C4-2B (cell line): ENCODE measurements around the gene ELMO3.

Experiments
- ZFX ChIP-seq: fragments of 450-650 bp; IDR thresholded peaks from 2 replicates; pipeline ENCODE4 v1.6.1; 2017
- TF ChIP-seq, protein P1 (sequence below): fragments of 450-650 bp; conservative IDR thresholded peaks from 2 replicates; pipeline ENCODE4 v1.5.1; 2017; ENCODE audit warnings: mild to moderate bottlenecking

DNA sequence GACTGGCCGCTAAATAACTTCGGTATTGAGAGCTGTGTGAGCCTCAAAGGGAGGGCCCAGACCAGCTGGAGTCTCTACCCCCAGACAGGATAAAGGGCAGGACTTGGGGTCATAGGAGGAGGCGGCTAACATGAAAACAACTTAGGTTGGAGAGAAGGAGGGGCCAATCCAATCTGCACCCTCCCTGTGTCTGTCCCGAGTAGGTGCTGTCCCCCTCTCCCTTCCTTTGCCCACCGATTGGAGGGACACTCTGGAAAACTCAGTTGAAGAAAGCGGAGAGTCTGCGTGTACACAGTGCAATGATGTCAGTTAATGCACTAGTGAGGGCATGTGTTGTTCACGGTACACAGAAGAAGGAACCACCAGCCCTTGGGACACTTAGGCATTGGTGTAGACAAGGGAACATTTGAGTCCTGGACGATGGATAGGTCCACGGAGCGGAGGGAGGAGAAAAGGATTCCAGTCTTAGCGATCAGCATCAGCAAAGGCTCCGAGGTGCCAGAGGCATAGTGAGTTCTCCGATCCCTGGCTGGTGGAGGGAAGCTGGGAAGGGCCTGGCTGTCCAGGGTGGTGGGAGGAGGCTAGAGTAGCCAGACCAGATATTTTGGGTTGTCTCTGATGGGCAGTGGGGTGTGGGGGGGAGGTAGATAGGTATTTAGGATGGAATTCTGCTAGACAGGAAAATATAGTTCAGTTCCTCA, 27.8 kb upstream of the ELMO3 start:
- TF ChIP-seq, protein P1, sequence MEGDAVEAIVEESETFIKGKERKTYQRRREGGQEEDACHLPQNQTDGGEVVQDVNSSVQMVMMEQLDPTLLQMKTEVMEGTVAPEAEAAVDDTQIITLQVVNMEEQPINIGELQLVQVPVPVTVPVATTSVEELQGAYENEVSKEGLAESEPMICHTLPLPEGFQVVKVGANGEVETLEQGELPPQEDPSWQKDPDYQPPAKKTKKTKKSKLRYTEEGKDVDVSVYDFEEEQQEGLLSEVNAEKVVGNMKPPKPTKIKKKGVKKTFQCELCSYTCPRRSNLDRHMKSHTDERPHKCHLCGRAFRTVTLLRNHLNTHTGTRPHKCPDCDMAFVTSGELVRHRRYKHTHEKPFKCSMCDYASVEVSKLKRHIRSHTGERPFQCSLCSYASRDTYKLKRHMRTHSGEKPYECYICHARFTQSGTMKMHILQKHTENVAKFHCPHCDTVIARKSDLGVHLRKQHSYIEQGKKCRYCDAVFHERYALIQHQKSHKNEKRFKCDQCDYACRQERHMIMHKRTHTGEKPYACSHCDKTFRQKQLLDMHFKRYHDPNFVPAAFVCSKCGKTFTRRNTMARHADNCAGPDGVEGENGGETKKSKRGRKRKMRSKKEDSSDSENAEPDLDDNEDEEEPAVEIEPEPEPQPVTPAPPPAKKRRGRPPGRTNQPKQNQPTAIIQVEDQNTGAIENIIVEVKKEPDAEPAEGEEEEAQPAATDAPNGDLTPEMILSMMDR: no peak
- no peak for TF ChIP-seq ZFX
